Measurements from ENCODE around the gene TMEM255B.
"Not testable (repeated sequence)": the region's sequence is repeated elsewhere in the genome, so short reads cannot be mapped to it uniquely, and the experiment has no call there.

The TMEM255B gene

DNA sequence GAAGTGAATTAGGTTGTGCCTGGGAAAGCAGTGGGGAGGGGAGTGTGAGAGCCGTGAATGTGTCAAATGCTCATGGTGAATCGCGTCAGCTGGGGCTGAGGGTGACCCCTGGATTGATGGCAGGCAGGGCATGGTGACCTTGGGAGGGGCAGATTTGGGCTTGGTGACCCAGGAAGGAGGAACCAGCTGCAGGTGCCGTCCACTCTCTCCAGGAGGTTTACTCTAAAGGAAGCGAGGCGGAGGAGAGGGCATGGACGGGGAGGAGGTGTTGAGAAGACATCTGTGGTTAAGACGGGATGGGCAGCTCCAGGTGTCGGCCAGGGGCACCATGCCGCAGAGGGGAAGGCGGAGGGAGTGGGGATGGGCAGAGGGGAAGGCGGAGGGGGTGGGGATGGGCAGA is 28.7 kb downstream of the TMEM255B start:
- DNase-seq (ENCODE audit: low read depth) = no peak

DNA sequence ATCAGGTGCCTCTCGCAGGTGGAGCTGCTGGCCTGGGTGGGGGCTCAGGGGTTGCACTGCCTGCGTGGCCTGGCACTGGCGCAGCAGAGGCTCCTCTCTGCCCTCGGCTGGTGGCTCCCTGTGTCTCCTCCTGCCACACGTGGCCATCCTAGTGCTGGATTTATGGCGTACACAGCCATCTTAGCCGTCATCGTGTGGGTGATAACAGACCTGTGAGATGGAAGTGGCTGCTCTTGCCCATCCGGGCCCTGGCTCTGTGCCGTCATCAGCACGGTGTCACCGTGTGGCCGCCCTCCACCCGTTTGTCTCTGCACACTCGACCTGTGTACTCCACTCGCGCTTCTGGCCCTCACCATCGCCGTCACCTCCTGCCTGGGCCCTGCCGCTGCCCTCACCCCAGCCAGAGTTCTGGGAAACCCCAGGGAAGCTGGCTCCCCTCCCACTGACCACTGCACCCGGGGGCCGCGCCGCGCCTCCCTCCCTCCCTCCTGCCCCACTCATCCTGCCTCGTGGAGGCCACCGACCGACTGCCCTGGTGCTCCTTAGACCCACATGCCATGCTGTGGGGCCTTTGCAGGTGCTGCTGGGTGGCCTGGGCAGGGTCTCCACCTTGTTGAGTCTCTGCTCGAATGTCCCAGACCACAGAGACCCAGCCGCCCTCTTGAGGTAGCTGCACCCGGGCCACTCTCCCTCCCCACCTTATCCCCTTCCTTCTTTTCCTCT is 29.5 kb downstream of the TMEM255B start:
- DNase-seq (ENCODE audit: low read depth) = no peak

DNA sequence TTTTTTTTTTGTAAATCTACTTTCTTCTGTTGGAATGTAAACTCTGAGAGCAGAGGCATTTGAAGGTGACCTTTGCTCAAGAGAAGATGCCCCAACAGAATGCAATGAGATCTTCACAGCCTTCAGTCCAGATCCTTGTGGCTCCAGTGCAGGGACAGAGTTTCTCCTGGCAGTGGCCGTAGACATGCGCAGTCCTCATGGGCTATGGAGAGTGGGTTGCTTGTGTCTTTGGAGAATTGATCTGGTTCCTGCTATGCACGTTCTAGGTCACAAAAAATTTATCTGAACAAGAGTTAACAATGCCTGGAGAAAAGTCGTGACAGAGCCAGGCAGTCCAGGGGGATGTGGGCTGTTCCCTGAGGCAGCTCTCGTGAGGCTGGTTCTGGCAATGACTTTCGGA is 30.1 kb downstream of the TMEM255B start:
- no peak for DNase-seq (ENCODE audit: low read depth)

DNA sequence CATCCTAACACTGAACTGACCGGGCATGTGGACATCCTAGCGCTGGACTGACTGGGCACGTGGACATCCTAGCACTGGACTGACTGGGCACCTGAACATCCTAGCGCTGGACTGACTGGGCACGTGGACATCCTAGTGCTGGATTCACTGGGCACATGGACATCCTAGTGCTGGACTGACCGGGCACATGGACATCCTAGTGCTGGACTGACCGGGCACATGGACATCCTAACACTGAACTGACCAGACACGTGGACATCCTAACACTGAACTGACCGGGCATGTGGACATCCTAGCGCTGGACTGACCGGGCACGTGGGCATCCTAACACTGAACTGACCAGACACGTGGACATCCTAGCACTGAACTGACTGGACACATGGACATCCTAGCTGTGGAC is 30.9 kb downstream of the TMEM255B start:
- not testable (repeated sequence) for DNase-seq (ENCODE audit: low read depth)

DNA sequence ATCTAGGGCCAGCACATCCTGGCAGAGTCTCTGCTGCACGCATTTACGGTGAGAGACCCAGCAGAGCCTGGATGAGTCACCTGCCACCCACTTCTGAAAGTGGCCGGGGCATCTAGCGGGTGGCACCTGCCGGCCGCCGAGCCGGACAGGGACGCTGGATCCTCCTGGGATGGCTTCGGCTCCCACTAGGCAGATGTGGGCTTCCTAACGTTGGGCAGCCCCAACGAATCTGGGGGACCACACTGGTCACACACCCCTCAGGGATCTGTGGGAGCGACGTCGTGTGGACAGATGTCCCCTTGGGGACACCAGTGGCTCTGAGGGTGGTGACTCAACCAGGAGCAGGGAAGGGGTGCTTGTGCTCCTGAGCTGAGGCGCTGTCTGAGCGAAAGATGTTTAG is 32.2 kb downstream of the TMEM255B start:
- no peak for DNase-seq (ENCODE audit: low read depth)

DNA sequence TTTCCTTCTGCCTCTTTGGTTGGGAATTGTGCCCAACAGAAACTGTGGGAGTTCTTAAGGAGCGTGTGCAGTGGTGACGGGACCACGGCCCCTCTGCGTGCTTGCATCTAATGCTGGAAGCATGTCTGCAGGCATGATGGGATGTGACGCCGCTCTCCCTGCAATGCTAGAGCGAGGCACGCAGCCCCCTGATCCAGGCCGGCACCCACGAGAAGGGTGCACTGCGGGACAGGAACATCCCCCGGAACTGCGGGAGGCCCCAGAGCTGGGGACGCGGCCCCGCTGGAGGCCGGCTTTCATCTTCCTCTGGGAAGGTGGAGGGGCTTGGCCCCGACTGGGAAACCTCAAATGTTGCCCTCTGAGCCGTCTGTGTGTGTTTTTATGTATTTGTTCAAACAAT is 32.7 kb downstream of the TMEM255B start:
- no peak for DNase-seq (ENCODE audit: low read depth)

DNA sequence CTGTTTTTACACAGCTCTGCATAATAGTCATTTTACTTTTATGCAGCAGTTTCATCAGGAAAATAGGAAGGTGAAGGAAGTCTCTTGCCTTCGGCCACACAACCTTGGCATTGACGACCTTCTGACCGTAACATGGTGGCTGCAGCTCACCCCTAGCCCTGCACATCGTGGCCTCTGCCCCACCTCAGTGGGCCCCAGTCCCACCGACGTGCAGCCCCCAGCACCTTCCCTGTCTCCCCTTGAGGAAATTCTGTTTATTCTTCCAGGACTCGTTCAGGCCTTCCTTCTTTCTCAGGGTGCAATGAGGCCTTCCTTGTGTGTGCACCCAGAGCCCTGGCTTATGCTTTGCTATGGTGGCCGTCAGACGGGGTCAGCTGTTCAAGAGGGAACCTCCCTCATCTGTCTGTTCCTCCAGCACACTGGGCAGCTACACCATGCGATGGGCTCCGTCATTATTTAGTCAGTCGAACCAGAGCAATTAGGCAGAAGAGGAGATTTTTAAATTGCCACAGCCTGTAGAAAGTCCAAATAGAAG is 33.3 kb downstream of the TMEM255B start:
- no peak for DNase-seq (ENCODE audit: low read depth)

DNA sequence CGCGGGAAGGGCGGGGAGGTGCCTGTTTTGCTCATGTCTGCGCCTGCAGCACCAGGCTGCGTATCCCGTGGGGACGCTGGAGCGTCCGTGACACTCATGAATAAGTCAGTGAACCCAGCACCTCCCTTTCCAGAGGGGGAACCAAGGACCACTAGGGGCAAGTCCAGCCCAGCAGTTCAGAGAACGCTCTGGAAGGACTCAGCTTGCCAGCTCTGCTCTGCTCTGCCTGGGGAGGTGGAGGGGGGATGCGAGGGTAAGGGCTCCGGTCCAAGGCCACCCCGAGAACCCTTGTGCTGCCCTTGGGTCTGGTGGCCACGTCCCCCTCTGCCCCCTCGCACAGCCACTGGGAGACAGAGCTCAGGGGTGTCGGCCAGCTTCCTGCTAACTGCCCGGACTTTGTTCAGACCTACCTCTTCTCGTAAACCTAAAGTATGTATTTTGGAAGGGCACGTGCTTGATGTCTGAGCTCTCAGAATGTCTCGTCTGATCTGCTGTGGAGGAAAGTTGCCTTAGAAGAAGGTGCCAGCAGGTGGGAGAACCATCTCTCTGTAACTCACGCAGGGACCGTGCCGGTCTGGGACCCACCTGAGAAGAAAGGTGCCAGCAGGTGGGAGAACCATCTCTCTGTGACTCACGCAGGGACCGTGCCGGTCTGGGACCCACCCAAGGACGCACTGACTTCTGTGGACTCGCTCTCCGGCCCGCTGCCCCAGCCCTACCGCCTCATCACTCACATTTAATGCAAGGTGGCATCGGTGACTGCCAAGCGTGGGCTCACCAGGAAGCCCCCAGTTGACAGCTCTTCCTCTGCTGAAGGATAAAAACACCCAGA is 34.1 kb downstream of the TMEM255B start:
- no peak for DNase-seq (ENCODE audit: low read depth)

DNA sequence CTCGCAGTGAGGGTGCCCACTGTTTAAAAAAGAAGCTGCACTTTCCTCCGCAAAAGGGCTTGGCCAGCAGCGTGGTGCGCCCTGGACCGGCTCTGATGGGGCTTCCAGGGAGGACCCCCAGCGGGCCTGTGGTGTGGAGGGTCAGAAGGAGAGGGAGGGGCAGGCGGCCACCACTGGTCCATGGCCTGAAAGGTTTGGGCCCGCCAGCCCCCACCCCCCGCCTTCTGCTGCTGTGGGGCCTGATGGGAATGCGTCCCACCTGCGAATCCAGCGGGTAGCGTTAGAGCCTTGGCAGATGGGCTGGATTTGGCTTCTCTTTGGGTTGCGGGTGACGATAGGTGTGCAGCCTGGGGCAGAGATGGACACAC is 34.7 kb downstream of the TMEM255B start:
- no peak for DNase-seq (ENCODE audit: low read depth)

DNA sequence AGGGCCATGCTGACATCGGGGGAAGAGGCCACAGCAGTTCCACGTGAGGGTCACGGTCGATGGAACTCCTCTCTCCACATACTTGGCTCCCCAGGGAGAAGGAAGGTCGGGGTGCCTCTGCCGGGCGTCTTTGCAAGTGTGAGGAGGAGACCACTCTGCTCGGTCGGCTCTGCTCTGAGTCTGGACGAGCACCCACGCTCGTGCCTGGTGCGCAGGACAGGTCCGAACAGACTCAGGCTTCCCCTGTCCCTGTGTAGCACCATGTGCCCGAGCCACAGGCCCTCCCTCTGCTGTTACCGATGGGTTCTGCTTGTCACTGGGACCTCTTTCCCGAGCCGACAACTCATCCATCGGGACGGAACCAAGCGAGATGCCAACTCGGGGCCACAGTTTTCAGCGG is 35.1 kb downstream of the TMEM255B start:
- no peak for DNase-seq (ENCODE audit: low read depth)

DNA sequence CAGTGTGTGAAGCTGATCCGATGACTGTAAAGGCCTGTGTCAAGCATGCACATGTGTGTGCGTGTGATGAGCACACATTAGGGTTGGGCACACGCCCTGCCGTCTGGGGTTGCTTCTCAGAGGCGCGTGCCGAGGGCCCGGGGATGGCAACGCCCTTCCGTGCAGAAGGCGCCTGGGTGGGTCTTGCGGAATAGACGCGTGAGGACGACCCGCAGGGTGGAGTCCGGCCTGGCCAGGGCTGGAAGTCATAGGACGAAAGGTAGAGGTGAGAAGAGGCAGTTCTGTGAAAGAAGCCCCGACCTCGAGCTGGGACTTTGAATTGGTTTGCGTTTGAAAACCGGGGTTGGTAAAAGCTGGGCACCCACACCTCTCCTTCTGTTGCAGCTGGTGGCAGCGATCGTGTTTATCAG is 35.7 kb downstream of the TMEM255B start:
- DNase-seq (ENCODE audit: low read depth) = no peak

DNA sequence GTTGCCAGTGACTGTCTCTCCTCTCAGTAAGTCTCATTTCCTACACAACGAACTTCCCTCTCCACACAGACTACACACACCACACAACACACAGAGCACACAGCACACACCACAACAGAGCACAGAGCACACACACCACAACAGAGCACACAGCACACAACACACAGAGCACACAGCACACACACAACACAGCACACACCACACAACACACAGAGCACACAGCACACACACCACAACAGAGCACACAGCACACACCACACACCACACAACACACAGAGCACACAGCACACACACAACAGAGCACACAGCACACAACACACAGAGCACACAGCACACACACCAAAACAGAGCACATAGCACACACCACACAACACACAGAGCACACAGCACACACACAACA is 36.3 kb downstream of the TMEM255B start:
- not testable (repeated sequence) for DNase-seq (ENCODE audit: low read depth)

DNA sequence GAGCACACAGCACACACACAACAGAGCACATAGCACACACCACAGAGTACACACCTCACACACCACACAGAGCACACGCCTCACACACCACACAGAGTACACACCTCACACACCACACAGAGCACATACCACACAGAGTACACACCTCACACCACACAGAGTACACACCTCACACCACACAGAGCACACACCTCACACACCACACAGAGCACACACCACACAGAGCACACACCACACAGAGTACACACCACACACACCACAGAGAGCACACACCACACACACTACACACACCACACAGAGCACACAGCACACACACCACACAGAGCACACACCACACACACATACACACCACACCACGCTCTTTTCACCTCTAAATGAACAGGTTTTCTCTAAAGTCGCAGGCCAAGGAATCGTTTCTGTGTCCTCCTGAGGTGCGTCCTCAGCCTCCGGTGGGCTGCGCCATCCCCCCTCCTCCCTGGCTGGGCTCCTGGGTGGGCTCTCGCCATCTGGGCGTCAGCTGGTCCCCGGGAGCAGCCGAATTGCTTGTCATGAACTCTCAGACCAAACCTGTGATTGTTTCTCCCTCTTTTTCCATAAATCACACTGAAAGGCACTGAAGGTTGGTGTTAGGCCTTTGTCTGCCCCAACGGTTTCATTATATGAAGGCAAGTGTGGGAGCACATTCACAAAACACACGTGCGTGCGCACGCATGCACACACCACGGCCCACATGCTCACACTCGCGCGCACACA is 37.4 kb downstream of the TMEM255B start:
- no peak for DNase-seq (ENCODE audit: low read depth)

DNA sequence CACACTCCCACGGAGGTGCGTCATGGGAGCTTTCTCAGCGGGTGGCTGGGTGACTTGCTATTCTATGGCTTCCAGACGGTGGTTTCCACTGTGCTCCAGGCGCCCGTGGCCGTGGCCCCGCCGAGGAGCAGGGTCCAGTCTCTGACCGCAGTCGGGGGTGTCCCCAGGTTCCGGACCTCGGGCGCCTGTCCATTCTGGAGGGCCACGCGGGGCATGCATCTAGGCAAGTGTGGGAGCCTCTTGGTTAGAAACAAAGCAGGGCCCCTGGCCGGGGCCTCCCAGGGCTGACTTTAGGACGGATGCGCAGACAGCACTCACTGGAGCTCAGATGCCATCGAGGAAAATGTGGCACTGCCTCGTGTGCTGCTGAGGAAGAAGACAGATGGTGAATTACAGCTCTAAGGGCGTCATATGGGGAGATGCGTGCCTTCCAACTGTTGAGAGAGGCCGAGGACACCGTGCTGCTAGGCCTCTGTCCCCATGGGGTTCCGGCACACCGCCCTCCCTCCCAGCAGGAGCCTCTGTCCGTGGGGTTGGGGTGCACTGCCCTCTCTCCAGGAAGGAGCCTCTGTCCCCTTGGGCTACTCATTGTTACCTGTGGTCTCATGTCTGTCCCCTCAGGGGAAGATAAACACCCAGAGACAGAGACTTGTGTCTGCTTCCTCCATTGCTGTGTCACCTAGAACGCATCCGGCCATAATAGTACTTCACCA is 38.1 kb downstream of the TMEM255B start:
- no peak for DNase-seq (ENCODE audit: low read depth)

DNA sequence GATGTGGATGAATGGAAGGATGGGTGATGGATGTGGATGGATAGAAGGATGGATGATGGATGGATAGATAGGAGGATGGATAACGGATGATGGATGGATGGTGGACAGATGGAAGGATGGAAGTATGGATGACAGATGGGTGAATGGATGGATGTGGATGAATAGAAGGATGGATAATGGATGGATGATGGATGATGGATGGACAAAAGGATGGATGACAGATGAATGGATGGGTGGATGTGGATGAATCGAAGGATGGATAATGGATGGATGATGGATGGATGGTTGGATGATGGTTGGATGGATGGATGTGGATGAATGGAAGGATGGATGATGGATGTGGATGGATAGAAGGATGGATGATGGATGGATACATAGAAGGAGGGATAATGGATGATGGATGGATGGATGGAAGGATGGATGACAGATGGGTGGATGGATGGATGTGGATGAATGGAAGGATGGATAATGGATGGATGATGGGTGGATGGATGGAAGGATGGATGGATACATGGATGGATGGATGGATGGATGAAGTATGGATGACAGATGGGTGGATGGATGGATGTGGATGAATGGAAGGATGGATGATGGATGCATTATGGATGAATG is 39.3 kb downstream of the TMEM255B start:
- DNase-seq (ENCODE audit: low read depth) = no peak

DNA sequence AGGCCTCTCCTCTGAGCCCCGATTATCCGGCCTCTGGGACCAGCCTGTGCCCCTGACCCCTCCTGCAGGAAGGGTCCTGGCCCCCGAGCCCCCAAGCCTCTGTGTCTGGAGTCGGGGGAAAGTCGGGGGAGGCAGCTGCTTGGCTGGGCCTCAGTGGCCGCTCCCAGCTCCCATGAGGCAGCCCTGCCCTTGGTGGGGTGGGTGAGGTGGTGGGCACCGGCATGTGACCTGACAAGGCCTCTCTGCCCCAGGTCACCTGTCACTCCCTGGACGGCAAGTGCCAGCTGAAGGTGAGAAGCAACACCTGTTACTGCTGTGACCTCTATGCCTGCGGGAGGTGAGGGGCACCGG is 41.5 kb downstream of the TMEM255B start:
- DNase-seq (ENCODE audit: low read depth) = no peak

DNA sequence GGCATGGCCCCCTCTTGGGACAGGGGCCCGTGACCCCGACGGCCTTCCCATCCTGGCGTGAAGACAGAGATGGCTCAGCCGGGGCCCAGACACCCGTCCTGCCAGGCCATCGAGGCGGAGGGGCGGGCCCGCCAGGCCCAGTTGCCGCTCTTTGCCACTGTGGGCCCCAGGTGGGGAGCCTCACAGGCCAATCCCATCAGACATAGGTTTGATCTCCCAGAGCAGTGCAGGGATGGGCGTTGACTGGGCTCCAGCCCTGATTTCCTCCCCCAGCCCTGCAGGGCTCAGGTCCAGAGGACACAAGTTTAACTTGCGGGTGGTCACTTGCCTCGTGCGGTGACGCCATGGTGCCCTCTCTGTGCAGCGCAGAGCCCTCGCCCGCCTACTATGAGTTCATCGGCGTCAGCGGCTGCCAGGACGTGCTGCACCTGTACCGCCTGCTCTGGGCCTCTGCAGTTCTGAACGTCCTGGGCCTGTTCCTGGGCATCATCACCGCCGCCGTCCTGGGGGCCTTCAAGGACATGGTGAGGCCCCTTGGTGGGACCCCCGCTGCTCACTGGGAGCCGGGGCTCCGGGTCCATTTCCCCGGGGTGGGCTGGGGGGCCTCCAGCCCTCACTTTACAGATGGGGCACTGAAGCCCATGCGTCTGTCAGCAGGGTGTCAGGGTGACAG is 42.4 kb downstream of the TMEM255B start:
- DNase-seq (ENCODE audit: low read depth) = no peak

DNA sequence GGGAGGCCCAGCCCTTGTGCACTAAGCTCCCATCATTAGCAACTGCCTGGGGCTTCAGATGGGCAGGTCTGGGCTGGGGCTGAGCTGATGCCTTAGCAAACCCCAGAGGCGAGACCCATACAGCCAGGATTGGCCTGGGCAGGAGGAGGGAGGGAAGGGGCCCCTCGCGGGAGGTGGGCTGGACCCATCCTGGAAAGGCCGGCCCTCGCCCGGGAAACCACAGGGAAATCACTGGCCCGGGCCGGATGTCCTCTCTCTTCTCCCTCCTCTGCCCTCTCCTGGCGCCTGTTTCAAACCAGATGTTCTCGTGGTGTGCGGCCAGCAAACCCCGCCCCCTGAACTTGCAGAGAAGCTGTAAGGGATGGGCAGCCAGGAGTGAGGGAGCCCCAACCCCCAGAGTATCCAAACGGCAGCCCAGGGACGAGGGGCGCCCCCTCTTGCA is 43.1 kb downstream of the TMEM255B start:
- no peak for DNase-seq (ENCODE audit: low read depth)

DNA sequence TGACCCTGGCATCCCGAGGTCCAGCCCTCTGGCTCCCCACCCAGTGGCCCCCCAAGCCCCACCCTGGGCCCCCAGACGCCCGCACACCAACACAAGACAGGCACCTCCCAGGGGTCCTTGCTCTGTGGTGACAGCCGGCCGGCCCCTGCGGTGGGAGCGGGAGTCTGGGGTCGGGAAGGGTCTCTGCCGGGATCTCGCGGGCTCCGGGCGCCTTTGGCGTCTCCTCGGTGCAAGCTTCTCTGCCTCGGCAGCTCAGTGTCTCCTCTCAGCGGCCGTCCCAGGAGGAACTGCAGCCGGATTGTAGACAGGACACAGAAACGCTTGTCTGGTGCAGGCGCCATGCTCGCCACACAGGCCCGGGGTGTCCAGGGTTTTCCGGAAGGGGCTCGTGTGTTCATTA is 43.7 kb downstream of the TMEM255B start:
- DNase-seq (ENCODE audit: low read depth) = no peak

DNA sequence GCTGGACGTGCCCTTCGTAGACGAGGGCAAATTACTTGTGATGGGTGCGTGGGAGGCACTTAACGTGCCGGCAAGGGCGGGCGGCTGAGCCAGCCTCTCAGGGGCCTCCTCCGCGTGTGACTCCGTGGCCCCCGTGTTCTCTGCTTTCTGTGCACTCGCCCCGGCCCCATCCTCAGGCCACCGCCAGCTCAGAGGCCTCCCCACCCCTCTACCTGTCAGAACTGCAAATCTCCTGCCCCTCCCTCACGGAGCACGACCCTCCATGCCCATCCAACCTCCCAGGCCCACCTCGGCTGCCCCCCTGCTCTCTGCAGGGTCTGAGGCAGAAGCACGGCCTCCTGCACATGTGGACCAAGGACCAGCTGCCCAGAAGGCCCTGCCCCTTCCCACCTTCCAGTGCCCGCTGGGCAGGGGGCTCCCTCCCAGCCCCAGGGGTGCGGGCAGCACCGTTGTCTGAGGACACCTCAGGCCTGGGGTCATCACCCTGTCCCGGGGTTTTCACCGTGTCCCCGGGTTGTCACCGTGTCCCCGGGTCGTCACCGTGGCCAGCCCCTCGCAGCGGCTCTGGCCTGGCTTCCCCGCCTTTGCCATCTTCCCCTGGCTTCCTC is 44.5 kb downstream of the TMEM255B start:
- DNase-seq (ENCODE audit: low read depth) = no peak

All from activated T-helper 9 cell treated with anti-CD3 and anti-CD28 coated beads, Interleukin-2, amount 50 U/mL, for 16 hours (primary cell).